HuH-7.5 (cell line): ENCODE data around the gene RASGRP1.

Experiments used
- DNase-seq: peaks from one replicate; pipeline ENCODE4 v3.0.0; 2011; ENCODE audit warnings: low spot score

The RASGRP1 gene

GRCh38 chr15:38535491-38536200, 29.0 kb downstream of the RASGRP1 start:
- DNase-seq: no peak

- DNase-seq: no peak
Observed at GRCh38 chr15:38534691-38535090, 29.9 kb downstream of the RASGRP1 start.

- DNase-seq: no peak
Observed at GRCh38 chr15:38533926-38534325, 30.7 kb downstream of the RASGRP1 start.

- no peak for DNase-seq
Observed at GRCh38 chr15:38533416-38533915, 31.1 kb downstream of the RASGRP1 start.

- DNase-seq: no peak
Observed at GRCh38 chr15:38532728-38533127, 31.9 kb downstream of the RASGRP1 start.

- DNase-seq: no peak
Observed at GRCh38 chr15:38531509-38531908, 33.1 kb downstream of the RASGRP1 start.

GRCh38 chr15:38530113-38530512, 34.5 kb downstream of the RASGRP1 start:
- no peak for DNase-seq

GRCh38 chr15:38528294-38528693, 36.3 kb downstream of the RASGRP1 start:
- no peak for DNase-seq

GRCh38 chr15:38526158-38526557, 38.5 kb downstream of the RASGRP1 start:
- DNase-seq: no peak

GRCh38 chr15:38525489-38525888, 39.1 kb downstream of the RASGRP1 start:
- no peak for DNase-seq

GRCh38 chr15:38524156-38524555, 40.5 kb downstream of the RASGRP1 start:
- DNase-seq: no peak

GRCh38 chr15:38522922-38523321, 41.7 kb downstream of the RASGRP1 start:
- DNase-seq: no peak

GRCh38 chr15:38521316-38521715, 43.3 kb downstream of the RASGRP1 start:
- no peak for DNase-seq

- no peak for DNase-seq
Observed at GRCh38 chr15:38520035-38520434, 44.6 kb downstream of the RASGRP1 start.

GRCh38 chr15:38518084-38518483, 46.5 kb downstream of the RASGRP1 start:
- no peak for DNase-seq

- no peak for DNase-seq
Observed at GRCh38 chr15:38517312-38517975, 47.2 kb downstream of the RASGRP1 start.

GRCh38 chr15:38516626-38517025, 48.0 kb downstream of the RASGRP1 start:
- no peak for DNase-seq

GRCh38 chr15:38514601-38515000, 50.0 kb downstream of the RASGRP1 start:
- no peak for DNase-seq

GRCh38 chr15:38512901-38513300, 51.7 kb downstream of the RASGRP1 start:
- no peak for DNase-seq

- DNase-seq: no peak
Observed at GRCh38 chr15:38509152-38509551, 55.5 kb downstream of the RASGRP1 start.

GRCh38 chr15:38508647-38509046, 56.0 kb downstream of the RASGRP1 start:
- DNase-seq: no peak

GRCh38 chr15:38507570-38507969, 57.0 kb downstream of the RASGRP1 start:
- no peak for DNase-seq

- DNase-seq: no peak
Observed at GRCh38 chr15:38506997-38507396, 57.6 kb downstream of the RASGRP1 start.
